RPMI7951 (cell line): Measurements from ENCODE around the gene CPNE6. TPM values are rescaled to one million over a fixed set of nuclear protein-coding genes. Genes with fewer than 3 reads are reported as not detected.
A peak's percentile ranks its signal among the peaks of the same experiment; 100 is the strongest.

ENCODE experiments used
- DNase-seq: peaks from one replicate; pipeline ENCODE4 v3.0.0-alpha.2; 2012; ENCODE audit warnings: low read depth
- total RNA-seq: library from RNA; depleted of rRNA; stranded (reverse); fragments of >200 nt; shearing (Covaris generic); gene quantifications from 2 replicates; pipeline ENCODE4 v1.2.3, GENCODE V29; 2014

CPNE6 gene
- total RNA-seq, 1 experiment from 2014 or later, result not detected

- DNase-seq, result no peak
Observed at GRCh38 chr14:24068711-24069410, 2.5 kb upstream of the CPNE6 start.

GRCh38 chr14:24069411-24069735 lies 2.0 kb upstream of the CPNE6 start:
- DNase-seq, result no peak

- no peak for DNase-seq
Observed at GRCh38 chr14:24070285-24071143, 848 bp upstream of the CPNE6 start.

GRCh38 chr14:24071836-24072430 lies 571 bp downstream of the CPNE6 start:
- no peak for DNase-seq

- DNase-seq, result no peak
Observed at GRCh38 chr14:24072436-24072835, 1.1 kb downstream of the CPNE6 start.

GRCh38 chr14:24072881-24073877 lies 1.8 kb downstream of the CPNE6 start:
- no peak for DNase-seq

GRCh38 chr14:24074625-24075484 lies 3.5 kb downstream of the CPNE6 start:
- DNase-seq, result no peak

- no peak for DNase-seq
Observed at GRCh38 chr14:24075485-24076301, 4.3 kb downstream of the CPNE6 start.

- DNase-seq, result no peak
Observed at GRCh38 chr14:24076302-24076601, 4.9 kb downstream of the CPNE6 start.

GRCh38 chr14:24077086-24077485 lies 5.7 kb downstream of the CPNE6 start:
- no peak for DNase-seq

GRCh38 chr14:24078146-24078545 lies 6.8 kb downstream of the CPNE6 start:
- DNase-seq, result no peak

- DNase-seq, result no peak
Observed at GRCh38 chr14:24079491-24080141, 8.3 kb downstream of the CPNE6 start.

GRCh38 chr14:24080142-24080530 lies 8.8 kb downstream of the CPNE6 start:
- DNase-seq, result no peak

- DNase-seq, result peak; percentile 21
Observed at GRCh38 chr14:24080888-24081738, 9.8 kb downstream of the CPNE6 start.

- DNase-seq, result no peak
Observed at GRCh38 chr14:24081739-24082211, 10.4 kb downstream of the CPNE6 start.

GRCh38 chr14:24082411-24083080 lies 11.2 kb downstream of the CPNE6 start:
- DNase-seq, result no peak

- no peak for DNase-seq
Observed at GRCh38 chr14:24083462-24083861, 12.1 kb downstream of the CPNE6 start.

GRCh38 chr14:24084440-24084839 lies 13.1 kb downstream of the CPNE6 start:
- no peak for DNase-seq
